Activated naive CD8-positive, alpha-beta T cell treated with anti-CD3 and anti-CD28 coated beads for 36 hours (primary cell): Measurements from ENCODE around the gene PKIG. TPM values are rescaled to one million over a fixed set of nuclear protein-coding genes. Genes with fewer than 3 reads are reported as not detected.
"Not testable (repeated sequence)": the region's sequence is repeated elsewhere in the genome, so short reads cannot be mapped to it uniquely, and the experiment has no call there.

ENCODE experiments used
- DNase-seq: peaks from one replicate; pipeline ENCODE4 v3.0.0; 2021
- H3K27ac Mint-ChIP-seq: one replicate; pipeline ENCODE4 v1.8.0; 2022; ENCODE audit warnings: mild to moderate bottlenecking, moderate library complexity, mixed read lengths
- H3K27me3 Mint-ChIP-seq: one replicate; pipeline ENCODE4 v1.8.0; 2022; ENCODE audit warnings: mild to moderate bottlenecking, mixed read lengths
- H3K36me3 Mint-ChIP-seq: one replicate; pipeline ENCODE4 v1.8.0; 2021; ENCODE audit warnings: mild to moderate bottlenecking, mixed read lengths
- H3K4me1 Mint-ChIP-seq: one replicate; pipeline ENCODE4 v1.8.0; 2021; ENCODE audit warnings: mixed read lengths
- H3K4me3 Mint-ChIP-seq: one replicate; pipeline ENCODE4 v1.8.0; 2022; ENCODE audit warnings: mild to moderate bottlenecking, moderate library complexity, mixed read lengths
- H3K9me3 Mint-ChIP-seq: one replicate; pipeline ENCODE4 v1.8.0; 2022; ENCODE audit warnings: mixed read lengths
- total RNA-seq, 2 experiments: library from RNA; stranded (reverse); gene quantifications; one replicate each; pipeline ENCODE4 v1.2.3, GENCODE V29; 2021

PKIG gene
- total RNA-seq, 2 experiments from 2014 or later = 8.8 to 9.2 TPM

DNA sequence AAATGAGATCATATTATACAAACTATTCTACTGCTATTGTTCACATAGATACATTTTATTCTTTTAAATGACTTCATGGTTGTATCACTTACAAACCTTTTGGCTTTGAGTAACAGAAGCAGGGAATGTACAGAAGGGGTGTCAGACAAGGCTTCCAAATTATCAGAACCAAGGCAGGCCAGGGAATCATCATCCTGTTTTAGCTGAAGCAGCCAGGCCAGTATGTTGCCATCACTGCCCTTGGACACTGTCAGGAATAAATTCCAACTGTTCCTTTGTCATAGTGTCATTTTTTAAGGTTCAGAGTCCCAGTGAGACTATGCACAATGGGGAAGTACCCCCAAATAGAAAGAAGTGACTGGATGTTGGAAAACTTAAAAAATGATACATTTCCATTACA lies 23.1 kb upstream of the PKIG start:
- no peaks in the 10 kb centered on the region for H3K4me1 Mint-ChIP-seq
- no peak for DNase-seq
- H3K27me3 Mint-ChIP-seq = no peaks in the 10 kb centered on the region
- H3K4me3 Mint-ChIP-seq = no peak overlapping the region
- no peak overlapping the region for H3K27ac Mint-ChIP-seq
- H3K36me3 Mint-ChIP-seq = no peaks in the 10 kb centered on the region
- H3K9me3 Mint-ChIP-seq = no peaks in the 10 kb centered on the region

DNA sequence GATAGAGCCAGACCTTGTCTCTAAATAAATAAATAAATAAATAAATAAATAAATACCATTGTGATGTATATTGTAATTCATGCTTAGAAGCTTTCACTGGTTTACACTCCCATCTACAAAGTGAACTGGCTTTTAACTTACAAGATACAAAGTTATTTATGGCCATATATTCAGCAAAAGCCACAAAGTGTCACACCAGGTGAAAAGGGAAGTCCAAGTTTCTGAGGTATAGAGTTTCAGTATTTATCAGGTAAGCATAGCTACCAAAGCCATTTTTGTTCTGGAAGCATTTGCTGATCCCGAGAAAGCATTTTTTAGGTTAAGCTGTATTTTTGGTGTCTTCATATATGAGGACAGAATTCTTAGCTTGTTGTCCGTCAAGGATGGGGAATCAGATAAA lies 22.1 kb upstream of the PKIG start:
- Mint-ChIP-seq H3K9me3 (no peaks in the 10 kb centered on the region), H3K4me1 (no peaks in the 10 kb centered on the region), H3K36me3 (no peaks in the 10 kb centered on the region), H3K27ac (no peak overlapping the region), H3K27me3 (no peaks in the 10 kb centered on the region), H3K4me3 (no peak overlapping the region)
- no peak for DNase-seq

DNA sequence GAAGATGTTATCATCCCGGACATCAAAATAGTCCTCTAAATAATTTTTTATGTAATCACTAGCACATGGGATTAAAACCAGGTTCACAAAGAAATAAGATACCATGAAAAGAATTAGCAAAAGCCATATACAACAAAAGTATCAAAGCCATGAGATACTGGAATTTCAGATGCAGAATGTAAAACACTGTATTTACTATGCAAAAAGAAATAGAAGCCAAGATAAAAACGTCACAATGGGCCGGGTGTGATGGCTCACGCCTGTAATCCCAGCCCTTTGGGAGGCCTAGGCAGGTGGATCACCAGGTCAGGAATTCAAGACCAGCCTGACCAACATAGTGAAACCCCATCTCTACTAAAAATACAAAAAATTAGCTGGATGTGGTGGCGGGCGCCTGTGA lies 21.6 kb upstream of the PKIG start:
- H3K9me3 Mint-ChIP-seq, H3K27me3 Mint-ChIP-seq, H3K27ac Mint-ChIP-seq, H3K4me3 Mint-ChIP-seq, H3K36me3 Mint-ChIP-seq, DNase-seq, H3K4me1 Mint-ChIP-seq: not testable (repeated sequence)

DNA sequence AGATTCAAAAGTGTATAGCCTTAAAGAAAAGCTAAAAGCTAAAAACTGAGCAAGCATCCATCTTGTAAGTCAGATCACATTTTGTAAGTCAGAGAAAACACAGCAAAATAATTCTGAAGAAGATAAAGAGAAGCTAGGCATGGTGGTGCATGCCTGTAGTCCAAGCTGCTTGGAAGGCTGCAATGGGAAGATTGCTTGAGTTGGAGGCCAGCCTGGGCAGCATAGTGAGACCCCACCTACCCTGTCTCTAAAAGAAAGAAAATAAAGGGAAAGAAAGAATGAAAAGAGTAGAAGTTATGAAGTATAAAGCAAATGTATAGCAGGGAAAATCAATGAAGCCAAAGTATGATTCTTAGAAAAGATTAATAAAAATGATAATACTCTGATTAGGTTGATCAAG lies 20.5 kb upstream of the PKIG start:
- Mint-ChIP-seq H3K27ac (no peak overlapping the region), H3K4me1 (no peaks in the 10 kb centered on the region), H3K27me3 (no peaks in the 10 kb centered on the region), H3K9me3 (no peaks in the 10 kb centered on the region), H3K4me3 (no peak overlapping the region), H3K36me3 (no peaks in the 10 kb centered on the region)
- no peak for DNase-seq

DNA sequence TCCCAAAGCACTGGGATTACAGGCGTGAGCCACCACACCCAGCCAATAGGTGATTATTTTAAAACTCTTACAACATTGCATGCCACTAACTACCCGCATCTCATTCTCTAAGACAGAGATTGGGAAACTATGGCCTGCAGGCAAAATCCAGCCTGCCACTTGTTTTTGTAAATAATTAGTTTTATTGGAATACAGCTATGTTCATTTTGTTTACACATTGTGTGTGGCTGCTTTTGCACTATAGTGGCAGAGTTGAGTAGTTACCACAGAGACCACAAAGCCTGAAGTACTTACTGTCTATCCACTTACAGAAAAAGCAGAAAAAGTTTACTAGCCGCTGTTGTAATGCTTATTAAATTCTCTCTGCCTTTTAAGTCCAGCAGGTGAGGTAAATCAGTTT lies 16.4 kb upstream of the PKIG start:
- DNase-seq = no peak
- H3K27ac Mint-ChIP-seq = no peak overlapping the region

GRCh38 chr20:44566811-44567210 lies 15.6 kb upstream of the PKIG start:
- Mint-ChIP-seq H3K4me3 (no peak overlapping the region), H3K4me1 (peaks cover 4% of the 10 kb centered on the region), H3K36me3 (no peaks in the 10 kb centered on the region), H3K27ac (no peak overlapping the region), H3K9me3 (no peaks in the 10 kb centered on the region), H3K27me3 (no peaks in the 10 kb centered on the region)
- DNase-seq = no peak

More for the DNA sequence above, 16.4 kb upstream of the PKIG start:
- H3K36me3 Mint-ChIP-seq = no peaks in the 10 kb centered on the region
- H3K4me3 Mint-ChIP-seq = no peak overlapping the region
- H3K27me3 Mint-ChIP-seq = no peaks in the 10 kb centered on the region
- no peaks in the 10 kb centered on the region for H3K9me3 Mint-ChIP-seq
- H3K4me1 Mint-ChIP-seq = no peaks in the 10 kb centered on the region

GRCh38 chr20:44570367-44570766 lies 12.0 kb upstream of the PKIG start:
- no peak for DNase-seq
- peaks cover 7% of the 10 kb centered on the region for H3K4me1 Mint-ChIP-seq
- H3K36me3 Mint-ChIP-seq = no peaks in the 10 kb centered on the region
- H3K4me3 Mint-ChIP-seq = no peak overlapping the region
- H3K27ac Mint-ChIP-seq = no peak overlapping the region
- H3K27me3 Mint-ChIP-seq = no peaks in the 10 kb centered on the region
- no peaks in the 10 kb centered on the region for H3K9me3 Mint-ChIP-seq

GRCh38 chr20:44571362-44571988 lies 10.9 kb upstream of the PKIG start:
- Mint-ChIP-seq H3K27ac (no peak overlapping the region), H3K27me3 (no peaks in the 10 kb centered on the region), H3K9me3 (no peaks in the 10 kb centered on the region), H3K4me3 (no peak overlapping the region), H3K4me1 (peaks cover 13% of the 10 kb centered on the region), H3K36me3 (no peaks in the 10 kb centered on the region)
- no peak for DNase-seq

DNA sequence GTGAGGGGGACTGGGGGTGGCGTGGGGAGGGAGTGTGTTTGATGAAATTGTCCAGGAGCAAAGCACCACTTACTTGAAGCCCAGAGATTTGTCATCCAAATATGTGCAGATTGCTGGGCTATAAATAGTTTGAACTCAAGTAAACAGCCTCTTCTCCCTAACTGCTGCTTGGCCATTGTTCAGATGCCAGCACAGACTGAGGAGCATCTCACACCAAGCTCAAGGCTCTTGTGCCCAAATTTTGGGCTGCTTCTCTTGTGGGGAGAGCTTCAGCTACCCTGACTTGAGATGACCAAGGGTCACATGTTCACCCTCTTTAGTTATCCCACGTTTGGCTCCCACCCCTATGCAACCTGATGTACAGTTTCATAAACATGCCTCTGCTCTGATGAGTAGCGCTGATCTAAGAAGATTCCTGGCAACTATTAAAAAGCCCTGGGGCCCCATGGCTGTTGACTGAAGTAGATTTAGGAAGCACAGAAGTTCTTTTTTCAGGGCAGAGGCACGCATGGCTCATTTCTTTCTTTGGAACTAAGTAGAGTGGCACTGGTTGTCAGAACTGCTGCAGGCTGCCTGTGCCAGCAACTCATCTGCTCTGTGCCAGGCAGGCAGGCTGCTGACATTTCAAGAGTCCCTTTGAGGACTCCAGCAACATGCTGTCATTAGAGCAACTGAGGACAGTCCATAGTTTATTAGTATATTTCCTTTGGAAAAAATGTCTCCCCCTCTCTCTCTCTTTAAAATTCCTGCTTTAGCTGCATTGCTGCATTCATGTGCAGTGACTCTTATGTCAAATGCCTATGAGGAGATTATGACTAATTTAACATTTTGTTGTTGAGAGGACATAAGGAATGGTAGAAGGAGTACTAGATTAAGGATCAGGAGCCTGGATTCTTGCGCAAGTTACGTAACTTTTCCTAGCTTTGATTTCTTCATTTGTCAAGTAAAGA lies 9.6 kb upstream of the PKIG start:
- no peak for DNase-seq
- H3K27ac Mint-ChIP-seq = no peak overlapping the region
- peaks cover 19% of the 10 kb centered on the region for H3K4me1 Mint-ChIP-seq
- H3K4me3 Mint-ChIP-seq = no peak overlapping the region
- H3K9me3 Mint-ChIP-seq = no peaks in the 10 kb centered on the region
- H3K36me3 Mint-ChIP-seq = no peaks in the 10 kb centered on the region
- no peaks in the 10 kb centered on the region for H3K27me3 Mint-ChIP-seq

GRCh38 chr20:44573501-44573869 lies 8.9 kb upstream of the PKIG start:
- Mint-ChIP-seq H3K9me3 (no peaks in the 10 kb centered on the region), H3K36me3 (no peaks in the 10 kb centered on the region), H3K4me1 (peaks cover 19% of the 10 kb centered on the region), H3K27me3 (no peaks in the 10 kb centered on the region), H3K4me3 (no peak overlapping the region), H3K27ac (no peak overlapping the region)
- no peak for DNase-seq

DNA sequence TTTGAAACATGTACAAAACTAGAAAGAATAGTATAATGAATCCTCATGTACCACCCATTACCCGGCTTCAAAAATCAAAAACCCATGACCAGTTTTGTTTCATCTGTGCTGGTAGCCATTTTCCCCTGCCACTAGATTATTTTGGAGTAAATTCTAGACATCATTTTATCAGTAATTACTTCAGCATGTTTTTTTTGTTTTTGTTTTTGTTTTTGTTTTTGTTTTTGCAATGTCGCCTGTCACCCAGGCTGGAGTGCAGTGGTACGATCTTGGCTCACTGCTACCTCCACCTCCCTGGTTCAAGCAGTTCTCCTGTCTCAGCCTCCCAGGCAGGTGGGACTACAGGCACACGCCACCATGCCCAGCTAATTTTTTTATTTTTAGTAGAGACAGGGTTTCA lies 8.0 kb upstream of the PKIG start:
- Mint-ChIP-seq H3K4me1 (peaks cover 19% of the 10 kb centered on the region), H3K36me3 (no peaks in the 10 kb centered on the region), H3K9me3 (no peaks in the 10 kb centered on the region), H3K4me3 (no peak overlapping the region), H3K27me3 (no peaks in the 10 kb centered on the region), H3K27ac (no peak overlapping the region)
- no peak for DNase-seq

DNA sequence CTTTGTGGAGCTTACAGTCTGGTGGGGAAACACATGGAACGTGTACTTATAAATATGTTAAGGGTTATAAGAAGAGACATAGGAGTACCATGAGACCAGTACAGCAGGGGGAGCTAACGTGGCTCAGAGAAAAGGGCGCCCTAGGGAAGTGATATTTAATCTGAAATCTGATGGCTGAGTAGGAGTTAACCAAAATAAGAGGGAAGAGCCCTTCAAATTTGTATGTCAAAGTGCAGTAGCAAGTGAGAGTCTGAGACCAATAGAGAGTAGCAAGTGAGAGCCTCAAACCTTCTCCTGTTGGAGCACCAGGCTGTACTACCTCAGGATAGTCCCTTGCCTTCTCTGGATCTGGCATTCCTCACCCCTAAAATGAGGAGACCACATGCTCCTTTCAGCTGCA lies 6.1 kb upstream of the PKIG start:
- no peaks in the 10 kb centered on the region for H3K27me3 Mint-ChIP-seq
- peaks cover 18% of the 10 kb centered on the region for H3K4me1 Mint-ChIP-seq
- H3K4me3 Mint-ChIP-seq = no peak overlapping the region
- no peaks in the 10 kb centered on the region for H3K9me3 Mint-ChIP-seq
- no peak for DNase-seq
- H3K27ac Mint-ChIP-seq = no peak overlapping the region
- no peaks in the 10 kb centered on the region for H3K36me3 Mint-ChIP-seq

- no peak overlapping the region for H3K4me3 Mint-ChIP-seq
Observed at GRCh38 chr20:44579313-44580081, 2.9 kb upstream of the PKIG start.

GRCh38 chr20:44580581-44581268 lies 1.7 kb upstream of the PKIG start:
- no peaks in the 10 kb centered on the region for H3K36me3 Mint-ChIP-seq
- no peak for DNase-seq
- H3K4me1 Mint-ChIP-seq = peaks cover 17% of the 10 kb centered on the region
- no peaks in the 10 kb centered on the region for H3K27me3 Mint-ChIP-seq
- no peak overlapping the region for H3K4me3 Mint-ChIP-seq
- no peak overlapping the region for H3K27ac Mint-ChIP-seq
- H3K9me3 Mint-ChIP-seq = no peaks in the 10 kb centered on the region

More at GRCh38 chr20:44579313-44580081, 2.9 kb upstream of the PKIG start:
- DNase-seq = no peak
- Mint-ChIP-seq H3K27ac (no peak overlapping the region), H3K9me3 (no peaks in the 10 kb centered on the region), H3K27me3 (no peaks in the 10 kb centered on the region), H3K4me1 (peaks cover 12% of the 10 kb centered on the region), H3K36me3 (no peaks in the 10 kb centered on the region)

- no peak for DNase-seq
- Mint-ChIP-seq H3K27ac (no peak overlapping the region), H3K27me3 (no peaks in the 10 kb centered on the region), H3K9me3 (no peaks in the 10 kb centered on the region), H3K4me1 (peaks cover 15% of the 10 kb centered on the region), H3K36me3 (no peaks in the 10 kb centered on the region), H3K4me3 (no peak overlapping the region)
Observed at GRCh38 chr20:44581515-44581914, 864 bp upstream of the PKIG start.
